Nephron progenitor cell (in vitro differentiated cells): ENCODE measurements around the gene ASH1L.

ENCODE experiments used
- DNase-seq: peaks from one replicate; pipeline ENCODE4 v3.0.0; 2021
- H3K27ac Mint-ChIP-seq: 2 replicates; pipeline ENCODE4 v1.8.0; 2021; ENCODE audit warnings: mild to moderate bottlenecking, moderate library complexity, mixed read lengths
- H3K27me3 Mint-ChIP-seq: 2 replicates; pipeline ENCODE4 v1.8.0; 2021; ENCODE audit warnings: mild to moderate bottlenecking, low read depth, mixed read lengths; ENCODE audit not compliant: poor library complexity
- H3K36me3 Mint-ChIP-seq: 2 replicates; pipeline ENCODE4 v1.8.0; 2021; ENCODE audit warnings: low read depth, mixed read lengths
- H3K4me1 Mint-ChIP-seq: 2 replicates; pipeline ENCODE4 v1.8.0; 2021; ENCODE audit warnings: mixed read lengths
- H3K4me3 Mint-ChIP-seq: 2 replicates; pipeline ENCODE4 v1.8.0; 2021; ENCODE audit warnings: mild to moderate bottlenecking, moderate library complexity, mixed read lengths
- H3K9me3 Mint-ChIP-seq: 2 replicates; pipeline ENCODE4 v1.8.0; 2021; ENCODE audit warnings: mild to moderate bottlenecking, moderate library complexity, mixed read lengths
- CTCF ChIP-seq: fragments of 200-600 bp; sonication (generic); IDR thresholded peaks from 2 replicates; pipeline ENCODE4 v1.5.0; 2021; ENCODE audit warnings: antibody characterized with exemption

ASH1L gene

GRCh38 chr1:155297384-155297783 is 265.2 kb downstream of the ASH1L start:
- Mint-ChIP-seq H3K9me3 (peaks cover 4% of the 10 kb centered on the region), H3K27me3 (peaks cover 61% of the 10 kb centered on the region), H3K4me3 (no peak overlapping the region), H3K36me3 (no peaks in the 10 kb centered on the region), H3K4me1 (peaks cover 21% of the 10 kb centered on the region), H3K27ac (no peak overlapping the region)
- DNase-seq = no peak
- no peak for TF ChIP-seq CTCF

- no peak for TF ChIP-seq CTCF
- Mint-ChIP-seq H3K36me3 (no peaks in the 10 kb centered on the region), H3K27me3 (peaks cover 68% of the 10 kb centered on the region), H3K4me3 (no peak overlapping the region), H3K27ac (no peak overlapping the region), H3K9me3 (peaks cover 4% of the 10 kb centered on the region), H3K4me1 (peaks cover 21% of the 10 kb centered on the region)
- no peak for DNase-seq
These were observed 265.9 kb downstream of the ASH1L start for GRCh38 chr1:155296661-155297060.

- Mint-ChIP-seq H3K27me3 (peaks cover 72% of the 10 kb centered on the region), H3K36me3 (no peaks in the 10 kb centered on the region), H3K4me1 (peaks cover 21% of the 10 kb centered on the region), H3K27ac (no peak overlapping the region), H3K4me3 (no peak overlapping the region), H3K9me3 (peaks cover 4% of the 10 kb centered on the region)
- DNase-seq = no peak
- no peak for TF ChIP-seq CTCF
These were observed 266.7 kb downstream of the ASH1L start for GRCh38 chr1:155295942-155296267.

GRCh38 chr1:155295183-155295941 is 267.2 kb downstream of the ASH1L start:
- Mint-ChIP-seq H3K27me3 (peaks cover 72% of the 10 kb centered on the region), H3K4me1 (peaks cover 21% of the 10 kb centered on the region), H3K9me3 (peaks cover 4% of the 10 kb centered on the region), H3K36me3 (no peaks in the 10 kb centered on the region), H3K27ac (no peak overlapping the region), H3K4me3 (no peak overlapping the region)
- no peak for DNase-seq
- no peak for TF ChIP-seq CTCF

- H3K27ac Mint-ChIP-seq = no peak overlapping the region
These were observed 268.0 kb downstream of the ASH1L start for GRCh38 chr1:155294520-155295182.

More at GRCh38 chr1:155294520-155295182, 268.0 kb downstream of the ASH1L start:
- peaks cover 72% of the 10 kb centered on the region for H3K27me3 Mint-ChIP-seq
- peaks cover 21% of the 10 kb centered on the region for H3K4me1 Mint-ChIP-seq
- no peak for TF ChIP-seq CTCF
- H3K4me3 Mint-ChIP-seq = no peak overlapping the region
- peaks cover 4% of the 10 kb centered on the region for H3K9me3 Mint-ChIP-seq
- no peaks in the 10 kb centered on the region for H3K36me3 Mint-ChIP-seq
- no peak for DNase-seq
